Fibroblast of lung (primary cell): Measurements from ENCODE around the gene COL11A1. TPM values are rescaled to one million over a fixed set of nuclear protein-coding genes. Genes with fewer than 3 reads are reported as not detected.

Source experiments
- DNase-seq, 2 donors: peaks; one replicate each; pipeline versions ENCODE4 v3.0.0 to v3.0.0-alpha.2; 2010; ENCODE audit warnings: low read depth in 2 of 2
- H2AFZ ChIP-seq: 2 replicates; pipeline ENCODE4 v1.5.1; 2012; ENCODE audit warnings: low read length, control low read depth, inconsistent platforms
- H3K27ac ChIP-seq: 2 replicates; pipeline ENCODE4 v1.5.1; 2011; ENCODE audit warnings: low read length, control low read depth; ENCODE audit not compliant: insufficient read depth
- H3K27me3 ChIP-seq: 2 replicates; pipeline ENCODE4 v1.5.1; 2011; ENCODE audit warnings: mild to moderate bottlenecking, low read length; ENCODE audit not compliant: control insufficient read depth, insufficient read depth
- H3K36me3 ChIP-seq: 2 replicates; pipeline ENCODE4 v1.5.1; 2011; ENCODE audit warnings: low read length; ENCODE audit not compliant: control insufficient read depth, insufficient read depth
- H3K4me1 ChIP-seq: 2 replicates; pipeline ENCODE4 v1.5.1; 2011; ENCODE audit warnings: low read length; ENCODE audit not compliant: control insufficient read depth, insufficient read depth; ENCODE audit errors: extremely low read depth
- H3K4me2 ChIP-seq: 2 replicates; pipeline ENCODE4 v1.5.1; 2011; ENCODE audit warnings: low read length, control low read depth; ENCODE audit not compliant: insufficient read depth; ENCODE audit errors: extremely low read depth
- H3K4me3 ChIP-seq, 4 experiments: fragments of 200-600 bp in 1 of 4; sonication (generic) in 1 of 4; replicated peaks in 1 of 4; 2 replicates each; pipeline ENCODE4 v1.5.1; 2011 to 2016; ENCODE audit warnings: low read length in 4 of 4, low read depth in 3 of 4, mild to moderate bottlenecking in 3 of 4, control low read depth in 2 of 4, inconsistent platforms in 1 of 4, mixed read lengths in 1 of 4; ENCODE audit not compliant: insufficient read depth in 1 of 4; ENCODE audit errors: control extremely low read depth in 1 of 4
- H3K79me2 ChIP-seq: 2 replicates; pipeline ENCODE4 v1.5.1; 2012; ENCODE audit warnings: mild to moderate bottlenecking, low read length, inconsistent platforms; ENCODE audit not compliant: control insufficient read depth, insufficient read depth
- H3K9ac ChIP-seq: 2 replicates; pipeline ENCODE4 v1.5.1; 2011; ENCODE audit warnings: mild to moderate bottlenecking, low read length, control low read depth; ENCODE audit not compliant: insufficient read depth
- H3K9me3 ChIP-seq: 2 replicates; pipeline ENCODE4 v1.5.1; 2012; ENCODE audit warnings: low read depth, low read length; ENCODE audit not compliant: control insufficient read depth, insufficient read depth
- H4K20me1 ChIP-seq: 2 replicates; pipeline ENCODE4 v1.5.1; 2011; ENCODE audit warnings: low read length; ENCODE audit not compliant: control insufficient read depth, insufficient read depth; ENCODE audit errors: extremely low read depth
- EZH2 ChIP-seq: IDR thresholded peaks from 2 replicates; pipeline ENCODE4 v1.5.1; 2012; ENCODE audit warnings: low read length, control low read depth, mild to moderate bottlenecking; ENCODE audit errors: missing control alignments
- polyA plus RNA-seq, 2 donors: library from polyadenylated mRNA; depleted of rRNA in 1 of 2; stranded (reverse) in 1 of 2; unstranded in 1 of 2; fragments of >200 nt; gene quantifications; 2 replicates each; pipeline ENCODE4 v1.2.1, GENCODE V29; 2011 to 2012; ENCODE audit warnings: missing spikeins in 1 of 2
- total RNA-seq: library from RNA; depleted of rRNA; stranded (reverse); fragments of >200 nt; gene quantifications from 2 replicates; pipeline ENCODE4 v1.2.1, GENCODE V29; 2014
- TF ChIP-seq, protein P1 (sequence below), 2 donors: IDR thresholded peaks in 1 of 2; conservative IDR thresholded peaks in 1 of 2; 1 replicate in 1 of 2; 2 replicates in 1 of 2; pipeline ENCODE4 v1.5.1; 2011 to 2012; ENCODE audit warnings: low read length in 2 of 2, control low read depth in 1 of 2, inconsistent platforms in 1 of 2, low read depth in 1 of 2, mild to moderate bottlenecking in 1 of 2

The COL11A1 gene
- total and polyA plus RNA-seq, 2 donors (not counting 1 experiment from before 2014, with no cell fraction given): 2.6 to 8.9 TPM

DNA sequence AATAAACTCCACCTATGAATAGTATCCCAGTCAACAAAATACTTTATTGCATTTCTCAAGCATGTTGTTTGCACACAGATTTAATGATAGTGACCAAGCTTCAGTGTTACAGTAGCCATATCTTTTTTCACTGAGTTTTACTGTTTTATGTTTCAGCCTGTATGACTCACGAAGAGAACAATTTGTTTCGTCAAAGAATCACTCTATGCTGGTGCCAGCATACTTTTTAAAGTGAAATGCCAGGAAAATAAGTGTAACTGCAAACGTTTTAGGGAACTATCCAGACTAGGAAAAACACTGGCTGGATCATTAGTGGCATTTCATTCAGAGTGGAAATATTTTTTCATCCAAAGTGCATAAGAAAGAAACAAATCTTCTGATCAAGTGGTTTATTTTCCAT lies 210.8 kb downstream of the COL11A1 start:
- H3K36me3 ChIP-seq: no peaks in the 10 kb centered on the region
- H3K27me3 ChIP-seq: no peaks in the 10 kb centered on the region
- H3K79me2 ChIP-seq: no peaks in the 10 kb centered on the region
- no peaks in the 10 kb centered on the region for H3K9me3 ChIP-seq
- no peaks in the 10 kb centered on the region for H3K4me1 ChIP-seq
- H2AFZ ChIP-seq: no peak overlapping the region
- no peak overlapping the region for H3K27ac ChIP-seq
- H4K20me1 ChIP-seq: no peaks in the 10 kb centered on the region
- no peak overlapping the region for H3K9ac ChIP-seq
- H3K4me3 ChIP-seq: no peak overlapping the region
- peak; percentile 61 to 87 for DNase-seq
- H3K4me2 ChIP-seq: no peak overlapping the region
- TF ChIP-seq, protein P1, sequence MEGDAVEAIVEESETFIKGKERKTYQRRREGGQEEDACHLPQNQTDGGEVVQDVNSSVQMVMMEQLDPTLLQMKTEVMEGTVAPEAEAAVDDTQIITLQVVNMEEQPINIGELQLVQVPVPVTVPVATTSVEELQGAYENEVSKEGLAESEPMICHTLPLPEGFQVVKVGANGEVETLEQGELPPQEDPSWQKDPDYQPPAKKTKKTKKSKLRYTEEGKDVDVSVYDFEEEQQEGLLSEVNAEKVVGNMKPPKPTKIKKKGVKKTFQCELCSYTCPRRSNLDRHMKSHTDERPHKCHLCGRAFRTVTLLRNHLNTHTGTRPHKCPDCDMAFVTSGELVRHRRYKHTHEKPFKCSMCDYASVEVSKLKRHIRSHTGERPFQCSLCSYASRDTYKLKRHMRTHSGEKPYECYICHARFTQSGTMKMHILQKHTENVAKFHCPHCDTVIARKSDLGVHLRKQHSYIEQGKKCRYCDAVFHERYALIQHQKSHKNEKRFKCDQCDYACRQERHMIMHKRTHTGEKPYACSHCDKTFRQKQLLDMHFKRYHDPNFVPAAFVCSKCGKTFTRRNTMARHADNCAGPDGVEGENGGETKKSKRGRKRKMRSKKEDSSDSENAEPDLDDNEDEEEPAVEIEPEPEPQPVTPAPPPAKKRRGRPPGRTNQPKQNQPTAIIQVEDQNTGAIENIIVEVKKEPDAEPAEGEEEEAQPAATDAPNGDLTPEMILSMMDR (conservative IDR thresholded peaks at IDR 0.05 in 1 of 2, IDR thresholded peaks at IDR 0.05 in 1 of 2; ENCODE audit: low read depth in 1 of 2, low read length in 2 of 2): no peak
- no peak for TF ChIP-seq EZH2

DNA sequence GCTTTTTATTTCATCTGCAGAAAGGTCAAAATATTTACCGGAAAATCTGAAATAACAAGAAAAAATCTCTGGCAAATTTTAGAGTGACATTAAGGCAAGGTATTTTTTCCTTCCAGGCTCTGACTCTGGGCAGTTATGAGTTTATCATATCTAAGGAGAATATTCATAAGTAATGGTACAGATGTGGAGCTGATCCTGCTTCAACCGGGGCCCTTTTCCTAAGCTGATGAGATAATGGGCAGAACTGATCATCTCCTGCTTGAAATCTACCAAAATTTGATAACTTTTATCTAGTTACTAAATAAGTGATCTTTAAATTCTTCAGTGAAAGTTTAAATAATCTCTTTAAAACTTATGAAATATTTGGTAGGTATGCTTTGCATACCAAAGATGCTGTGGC lies 211.6 kb downstream of the COL11A1 start:
- Histone ChIP-seq H3K27ac (no peak overlapping the region), H4K20me1 (no peaks in the 10 kb centered on the region), H3K4me1 (no peaks in the 10 kb centered on the region), H3K9ac (no peak overlapping the region), H3K79me2 (no peaks in the 10 kb centered on the region), H3K4me3 (no peak overlapping the region), H3K4me2 (no peak overlapping the region), H3K27me3 (no peaks in the 10 kb centered on the region), H3K9me3 (no peaks in the 10 kb centered on the region), H3K36me3 (no peaks in the 10 kb centered on the region), H2AFZ (no peak overlapping the region)
- TF ChIP-seq, protein P1 (conservative IDR thresholded peaks at IDR 0.05 in 1 of 2, IDR thresholded peaks at IDR 0.05 in 1 of 2; ENCODE audit: low read depth in 1 of 2, low read length in 2 of 2): no peak
- no peak for TF ChIP-seq EZH2
- no peak for DNase-seq

DNA sequence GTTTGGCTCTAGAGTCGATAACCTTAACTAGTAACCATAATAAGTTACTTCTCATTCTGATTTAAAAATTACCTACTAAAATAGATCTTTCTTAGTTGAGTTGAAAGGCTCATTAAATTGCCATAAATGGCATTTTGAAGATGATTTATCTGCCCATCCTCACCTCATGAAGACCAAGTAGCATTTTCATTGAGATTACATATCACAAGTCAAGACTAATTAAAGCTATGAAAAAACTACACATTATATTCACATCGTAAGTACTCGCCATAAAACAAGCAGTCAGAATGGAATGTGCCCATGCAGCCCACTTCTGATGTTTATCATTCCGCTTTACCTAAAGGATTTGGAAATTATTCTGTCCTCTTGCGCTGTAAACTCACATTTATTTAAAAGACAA lies 212.0 kb downstream of the COL11A1 start:
- H3K4me3 ChIP-seq: no peak overlapping the region
- H3K9ac ChIP-seq: no peak overlapping the region
- H3K27me3 ChIP-seq: no peaks in the 10 kb centered on the region
- no peaks in the 10 kb centered on the region for H3K79me2 ChIP-seq
- H3K4me1 ChIP-seq: no peaks in the 10 kb centered on the region
- no peaks in the 10 kb centered on the region for H3K9me3 ChIP-seq
- no peak for DNase-seq
- no peaks in the 10 kb centered on the region for H4K20me1 ChIP-seq
- TF ChIP-seq, protein P1 (conservative IDR thresholded peaks at IDR 0.05 in 1 of 2, IDR thresholded peaks at IDR 0.05 in 1 of 2; ENCODE audit: low read depth in 1 of 2, low read length in 2 of 2): no peak
- TF ChIP-seq EZH2: no peak
- H3K4me2 ChIP-seq: no peak overlapping the region
- H2AFZ ChIP-seq: no peak overlapping the region
- H3K36me3 ChIP-seq: no peaks in the 10 kb centered on the region
- H3K27ac ChIP-seq: no peak overlapping the region
